AG09309 (cell line): ENCODE data around the gene LATS1.

Experiments
- DNase-seq: peaks from one replicate; pipeline ENCODE4 v3.0.0-alpha.2; 2010; ENCODE audit warnings: low read depth
- H3K4me3 ChIP-seq: 2 replicates; pipeline ENCODE4 v1.5.1; 2011; ENCODE audit warnings: mild to moderate bottlenecking, low read depth, low read length, moderate library complexity; ENCODE audit not compliant: control insufficient read depth
- CTCF ChIP-seq: IDR thresholded peaks from 2 replicates; pipeline ENCODE4 v1.5.1; 2011; ENCODE audit warnings: mild to moderate bottlenecking, low read depth, low read length, inconsistent platforms; ENCODE audit not compliant: insufficient read depth, control insufficient read depth; ENCODE audit errors: missing control alignments

The LATS1 gene

DNA sequence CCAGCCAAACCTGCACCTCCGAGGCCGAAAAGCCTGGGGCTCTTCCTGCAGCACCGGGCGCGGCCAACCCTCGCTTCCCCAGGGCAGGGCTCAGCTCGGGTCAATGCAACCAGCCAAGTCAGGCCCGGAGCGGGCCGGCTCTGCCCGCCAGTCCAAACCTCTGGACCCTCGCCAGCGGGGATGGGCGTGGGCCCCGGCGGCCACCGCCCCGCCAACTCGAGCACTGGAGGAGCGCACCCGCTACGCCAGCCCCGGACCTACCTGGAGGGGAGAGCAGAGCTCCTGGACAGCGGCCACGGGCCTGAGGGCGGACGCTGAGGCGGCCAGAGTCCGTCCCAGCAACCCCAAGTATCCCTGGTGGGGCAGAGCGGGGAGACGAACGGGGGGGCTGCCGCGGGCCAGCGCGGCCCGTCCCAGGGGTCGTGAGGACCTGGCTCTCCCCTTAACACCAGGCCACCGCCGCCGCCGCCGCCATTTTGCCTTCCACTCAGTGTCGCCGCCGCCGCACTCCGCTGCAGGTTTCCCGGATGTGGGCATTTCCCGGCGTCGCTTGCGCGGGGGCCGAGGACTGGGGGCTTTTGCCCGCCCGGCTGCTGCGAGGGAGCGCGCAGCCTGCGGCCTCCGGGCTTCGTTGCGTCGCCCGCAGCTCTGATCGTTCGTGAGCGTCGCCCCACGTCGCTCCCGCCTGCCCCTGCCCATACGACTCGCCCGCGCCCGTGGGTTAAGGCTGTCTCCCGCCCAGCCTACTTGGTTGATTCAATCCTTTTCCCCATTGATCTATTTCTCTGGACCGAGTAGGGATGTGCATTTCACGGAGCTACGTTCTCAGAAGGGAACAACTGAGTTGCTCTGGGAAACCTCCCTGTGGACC is at the start of gene LATS1:
TSS of gene LATS1 (minus strand) at position 514 of the 871 bp plus-strand sequence. CDS start 15,975 bp downstream, outside the sequence.
- peak within 1 kb of the TSS; percentile 82 for H3K4me3 ChIP-seq
- TF ChIP-seq CTCF = no peak
- no peak for DNase-seq

GRCh38 chr6:149766156-149766769 is 48.4 kb upstream of the LATS1 start:
- TF ChIP-seq CTCF = no peak
- H3K4me3 ChIP-seq = no peak overlapping the region
- peak; percentile 78 for DNase-seq

DNA sequence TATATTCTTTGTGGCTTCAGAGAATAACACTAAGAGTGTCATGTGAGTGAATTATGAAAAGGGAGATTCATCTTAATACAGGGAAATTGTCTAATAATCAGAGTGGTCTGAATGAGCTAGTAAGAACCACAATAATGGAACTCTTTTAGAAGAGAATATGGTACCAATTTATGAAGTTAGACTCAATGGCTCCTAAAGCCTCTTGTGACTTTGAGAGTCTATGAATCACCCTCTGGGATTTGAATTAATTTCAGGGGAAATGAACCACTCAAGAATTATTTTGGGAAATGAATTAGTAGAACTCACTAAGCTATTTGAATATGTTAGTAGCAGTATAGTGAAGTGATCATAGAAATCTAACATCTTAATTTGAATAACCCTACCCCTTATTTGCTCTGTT is 46.0 kb upstream of the LATS1 start:
- no peak overlapping the region for H3K4me3 ChIP-seq
- DNase-seq = no peak
- no peak for TF ChIP-seq CTCF

DNA sequence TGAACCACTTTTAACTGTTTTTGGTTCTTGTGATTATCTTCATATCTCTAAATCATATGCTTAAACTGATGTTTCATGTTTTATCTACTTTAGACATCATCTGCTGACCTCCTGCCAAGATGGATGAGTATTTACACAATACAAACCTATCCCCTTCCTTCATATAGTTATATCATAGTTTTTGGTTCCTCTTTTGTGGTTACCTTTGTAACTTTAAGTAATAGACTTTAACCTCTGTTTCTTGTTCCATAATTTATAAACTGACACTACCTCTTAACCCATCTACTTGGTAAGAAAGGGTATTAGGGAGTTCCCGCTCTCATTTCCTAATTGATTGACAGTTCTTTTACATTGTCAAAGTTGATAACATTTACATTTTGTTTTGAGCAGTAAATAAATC is 43.5 kb upstream of the LATS1 start:
- TF ChIP-seq CTCF = no peak
- no peak for DNase-seq
- H3K4me3 ChIP-seq = no peak overlapping the region

DNA sequence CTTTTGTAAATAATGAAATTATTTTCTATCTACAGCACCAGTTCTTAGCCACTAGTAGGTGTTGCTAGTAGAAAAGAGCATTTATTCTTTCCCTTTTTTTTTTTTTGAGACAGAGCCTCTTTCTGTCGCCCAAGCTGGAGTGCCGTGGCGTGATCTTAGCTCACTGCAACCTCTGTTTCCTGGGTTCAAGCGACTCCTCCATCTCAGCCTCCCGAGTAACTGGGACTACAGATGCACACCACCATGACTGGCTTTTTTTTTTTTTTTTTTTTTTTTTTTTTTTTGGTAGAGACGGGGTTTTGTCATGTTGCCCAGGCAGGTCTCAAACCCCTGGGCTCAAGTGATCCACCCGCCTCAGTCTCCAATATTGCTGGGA is 38.3 kb upstream of the LATS1 start:
- no peak for TF ChIP-seq CTCF
- no peak for DNase-seq
- H3K4me3 ChIP-seq = no peak overlapping the region

GRCh38 chr6:149755300-149756260 is 37.7 kb upstream of the LATS1 start:
- TF ChIP-seq CTCF = no peak
- DNase-seq = no peak
- no peak overlapping the region for H3K4me3 ChIP-seq
